H1 (cell line): ENCODE results near the gene ADGRB3. TPM values are rescaled to one million over a fixed set of nuclear protein-coding genes. Genes with fewer than 3 reads are reported as not detected.

Experiments used
- CTCF ChIA-PET: fragments of 300-600 bp; sonication (Branson Sonifier 250); formaldehyde crosslinking; loops from one replicate; lab custom pipeline; 2021; ENCODE audit not compliant: partially characterized antibody; lab: Charles Lee
- POLR2A ChIA-PET: fragments of 300-600 bp; sonication (Branson Sonifier 250); formaldehyde crosslinking; loops from one replicate; lab custom pipeline; 2021; ENCODE audit warnings: inconsistent platforms; ENCODE audit not compliant: partially characterized antibody; lab: Charles Lee
- DNase-seq, 2 experiments: peaks; one replicate each; pipeline versions ENCODE4 v3.0.0 to v3.0.0-alpha.2; 2010 to 2022; ENCODE audit warnings: low spot score in 2 of 2, low read depth in 1 of 2, mixed read lengths in 1 of 2
- FAIRE-seq: peaks from 2 replicates; lab custom pipeline; 2011; peaks lifted over from hg19 to GRCh38; lab: Jason Lieb, UNC
- H2AFZ ChIP-seq: 2 replicates; pipeline ENCODE4 v1.8.1; 2012; ENCODE audit warnings: low read length, inconsistent platforms
- H2AK5ac ChIP-seq: 2 replicates; pipeline ENCODE4 v1.6.1; 2013; ENCODE audit warnings: low read depth, low read length
- H2BK120ac ChIP-seq: replicated peaks from 2 replicates; pipeline ENCODE3; 2013; ENCODE audit warnings: low read depth, low read length, inconsistent platforms
- H2BK12ac ChIP-seq: 2 replicates; pipeline ENCODE4 v1.6.1; 2013; ENCODE audit warnings: low read depth, low read length
- H2BK15ac ChIP-seq: 2 replicates; pipeline ENCODE4 v1.6.1; 2013; ENCODE audit warnings: low read length
- H2BK20ac ChIP-seq: 2 replicates; pipeline ENCODE4 v1.6.1; 2013; ENCODE audit warnings: low read length
- H2BK5ac ChIP-seq: 2 replicates; pipeline ENCODE4 v1.6.1; 2013; ENCODE audit warnings: low read depth, low read length
- H3K14ac ChIP-seq: 2 replicates; pipeline ENCODE4 v1.6.1; 2013; ENCODE audit warnings: inconsistent platforms; ENCODE audit not compliant: insufficient read length
- H3K18ac ChIP-seq: 2 replicates; pipeline ENCODE4 v1.6.1; 2013; ENCODE audit warnings: low read length; ENCODE audit errors: extremely low read depth
- H3K23ac ChIP-seq: 2 replicates; pipeline ENCODE4 v1.6.1; 2013; ENCODE audit warnings: inconsistent platforms; ENCODE audit not compliant: insufficient read length
- H3K23me2 ChIP-seq: 2 replicates; pipeline ENCODE4 v1.6.1; 2013; ENCODE audit warnings: low read depth, low read length
- H3K27ac ChIP-seq: 2 replicates; pipeline ENCODE4 v1.6.1; 2011; ENCODE audit warnings: low read depth, low read length, inconsistent platforms
- H3K27me3 ChIP-seq, 4 experiments: replicated peaks in 1 of 4; 1 replicate in 1 of 4; 2 replicates in 3 of 4; pipeline versions ENCODE4 v1.6.1 to v1.8.1; 2011 to 2013; ENCODE audit warnings: low read length in 3 of 4, mild to moderate bottlenecking in 3 of 4, inconsistent platforms in 2 of 4, mixed read lengths in 2 of 4, moderate library complexity in 1 of 4; ENCODE audit not compliant: control insufficient read depth in 3 of 4, insufficient read depth in 3 of 4; ENCODE audit errors: extremely low read depth in 1 of 4
- H3K36me3 ChIP-seq, 4 experiments: 2 replicates each; pipeline versions ENCODE4 v1.6.1 to v1.8.1; 2011 to 2013; ENCODE audit warnings: mild to moderate bottlenecking in 4 of 4, low read length in 3 of 4, moderate library complexity in 2 of 4, control low read depth in 1 of 4, inconsistent platforms in 1 of 4; ENCODE audit not compliant: insufficient read depth in 4 of 4, control insufficient read depth in 2 of 4
- H3K4ac ChIP-seq: replicated peaks from 2 replicates; pipeline ENCODE3; 2013; ENCODE audit warnings: low read length, low read depth, mixed read lengths, inconsistent platforms; ENCODE audit not compliant: insufficient read length
- H3K4me1 ChIP-seq, 4 experiments: replicated peaks in 1 of 4; 1 replicate in 1 of 4; 2 replicates in 3 of 4; pipeline versions ENCODE4 v1.6.1 to v1.8.1; 2011 to 2013; ENCODE audit warnings: low read length in 3 of 4, inconsistent platforms in 2 of 4, mixed read lengths in 1 of 4; ENCODE audit not compliant: insufficient read depth in 4 of 4, control insufficient read depth in 3 of 4
- H3K4me2 ChIP-seq, 2 experiments: 2 replicates each; pipeline versions ENCODE4 v1.6.1 to v1.8.1; 2011 to 2013; ENCODE audit warnings: low read depth in 2 of 2, low read length in 2 of 2, control low read depth in 1 of 2, inconsistent platforms in 1 of 2, mild to moderate bottlenecking in 1 of 2; ENCODE audit not compliant: insufficient read depth in 1 of 2
- H3K4me3 ChIP-seq, 4 experiments: fragments of 200-600, 300-600 bp in 1 of 4; sonication (generic), shearing (Covaris generic), sonication (Bioruptor Twin) in 1 of 4; 2 replicates each; pipeline versions ENCODE4 v1.5.1 to v1.8.1; 2011 to 2016; ENCODE audit warnings: low read length in 4 of 4, low read depth in 3 of 4, control low read depth in 2 of 4, inconsistent platforms in 2 of 4, mild to moderate bottlenecking in 2 of 4, mixed read lengths in 1 of 4, moderate library complexity in 1 of 4; ENCODE audit not compliant: insufficient read depth in 2 of 4; ENCODE audit errors: extremely low read depth in 1 of 4
- H3K56ac ChIP-seq: replicated peaks from 2 replicates; pipeline ENCODE3; 2013; ENCODE audit warnings: low read depth, mild to moderate bottlenecking, mixed read lengths, low read length, inconsistent platforms; ENCODE audit not compliant: insufficient read length
- H3K79me1 ChIP-seq: 2 replicates; pipeline ENCODE4 v1.6.1; 2013; ENCODE audit warnings: low read depth, low read length, control low read depth
- H3K79me2 ChIP-seq, 2 experiments: 2 replicates each; pipeline versions ENCODE4 v1.6.1 to v1.8.1; 2012 to 2013; ENCODE audit warnings: low read length in 2 of 2, mild to moderate bottlenecking in 2 of 2, inconsistent platforms in 1 of 2; ENCODE audit not compliant: insufficient read depth in 2 of 2, control insufficient read depth in 1 of 2
- H3K9ac ChIP-seq, 4 experiments: replicated peaks in 1 of 4; 1 replicate in 1 of 4; 2 replicates in 3 of 4; pipeline versions ENCODE4 v1.6.1 to v1.8.1; 2011 to 2013; ENCODE audit warnings: low read depth in 3 of 4, low read length in 3 of 4, control low read depth in 2 of 4, mild to moderate bottlenecking in 2 of 4, moderate library complexity in 2 of 4, inconsistent platforms in 1 of 4; ENCODE audit errors: extremely low read depth in 1 of 4
- H3K9me3 ChIP-seq, 2 experiments: 2 replicates each; pipeline versions ENCODE4 v1.6.1 to v1.8.1; 2012 to 2013; ENCODE audit warnings: mild to moderate bottlenecking in 2 of 2, moderate library complexity in 2 of 2, control low read depth in 1 of 2, inconsistent platforms in 1 of 2, low read depth in 1 of 2, low read length in 1 of 2, mixed read lengths in 1 of 2; ENCODE audit not compliant: insufficient read depth in 2 of 2
- H4K20me1 ChIP-seq, 2 experiments: replicated peaks in 1 of 2; 2 replicates each; pipeline versions ENCODE3 to v1.8.1; 2011 to 2013; ENCODE audit warnings: inconsistent platforms in 2 of 2, low read length in 2 of 2, mild to moderate bottlenecking in 1 of 2; ENCODE audit not compliant: insufficient read depth in 2 of 2, control insufficient read depth in 1 of 2
- H4K5ac ChIP-seq: 2 replicates; pipeline ENCODE4 v1.6.1; 2013; ENCODE audit warnings: low read length, low read depth, mixed read lengths, inconsistent platforms; ENCODE audit not compliant: insufficient read length
- H4K8ac ChIP-seq: 2 replicates; pipeline ENCODE4 v1.8.0; 2013; ENCODE audit warnings: mild to moderate bottlenecking, moderate library complexity, low read length, inconsistent platforms; ENCODE audit not compliant: insufficient read depth; ENCODE audit errors: extremely low read depth
- H4K91ac ChIP-seq: replicated peaks from 2 replicates; pipeline ENCODE3; 2013; ENCODE audit warnings: low read length, mixed read lengths, inconsistent platforms; ENCODE audit not compliant: insufficient read length
- ATF2 ChIP-seq: IDR thresholded peaks from 2 replicates; pipeline ENCODE4 v1.6.1; 2012; ENCODE audit warnings: low read length, inconsistent platforms
- BRCA1 ChIP-seq: IDR thresholded peaks from 2 replicates; pipeline ENCODE4 v1.6.1; 2012; ENCODE audit warnings: low read depth, low read length, improper control_type of control experiment
- CHD1 ChIP-seq: IDR thresholded peaks from 2 replicates; pipeline ENCODE4 v1.6.1; 2012; ENCODE audit warnings: low read depth, low read length, improper control_type of control experiment
- FOSL1 ChIP-seq: IDR thresholded peaks from 2 replicates; pipeline ENCODE4 v1.6.1; 2011; ENCODE audit warnings: mild to moderate bottlenecking, low read depth, low read length, moderate library complexity; ENCODE audit not compliant: insufficient read depth
- HDAC6 ChIP-seq: IDR thresholded peaks from one replicate; pipeline ENCODE4 v1.7.1; 2012; ENCODE audit warnings: low read depth, mild to moderate bottlenecking, inconsistent platforms, low read length, moderate library complexity
- JUND ChIP-seq: IDR thresholded peaks from 2 replicates; pipeline ENCODE4 v1.6.1; 2011; ENCODE audit warnings: mild to moderate bottlenecking, improper control_type of control experiment, low read length
- MAX ChIP-seq: IDR thresholded peaks from 2 replicates; pipeline ENCODE4 v1.6.1; 2012; ENCODE audit warnings: inconsistent platforms
- POU5F1 ChIP-seq: IDR thresholded peaks from 2 replicates; pipeline ENCODE4 v1.6.1; 2011; ENCODE audit warnings: low read depth, mild to moderate bottlenecking, low read length, moderate library complexity
- RFX5 ChIP-seq: IDR thresholded peaks from 2 replicates; pipeline ENCODE4 v1.6.1; 2011; ENCODE audit warnings: low read depth, low read length, improper control_type of control experiment, borderline replicate concordance
- SP1 ChIP-seq: IDR thresholded peaks from 2 replicates; pipeline ENCODE4 v1.6.1; 2011; ENCODE audit warnings: low read depth, low read length
- SP4 ChIP-seq: IDR thresholded peaks from 2 replicates; pipeline ENCODE4 v1.6.1; 2012; ENCODE audit warnings: low read length, inconsistent platforms
- TBP ChIP-seq: IDR thresholded peaks from 2 replicates; pipeline ENCODE4 v1.6.1; 2011; ENCODE audit warnings: low read depth, low read length, improper control_type of control experiment
- WGBS, 2 experiments: shearing (Covaris generic) in 1 of 2; methylation state at CpG; one replicate each; pipeline versions ENCODE4 v1.1.6 to v1.1.7; 2013 to 2015; ENCODE audit warnings: low lambda C conversion rate in 2 of 2, mixed read lengths in 2 of 2, inconsistent platforms in 1 of 2, low coverage in 1 of 2, missing lambda C conversion rate in 1 of 2; ENCODE audit not compliant: insufficient replicate concordance in 2 of 2, insufficient coverage in 1 of 2, insufficient read length in 1 of 2; ENCODE audit errors: extremely low coverage in 1 of 2, missing lambda C conversion rate in 1 of 2; 5-methylcytosine and 5-hydroxymethylcytosine counted together
- polyA plus RNA-seq, 7 experiments: library from polyadenylated mRNA; depleted of rRNA in 3 of 7; stranded (reverse) in 5 of 7; unstranded in 2 of 7; fragments of >200 nt in 5 of 7; fragments of 200-250 nt in 2 of 7; gene quantifications; 1 replicate in 5 of 7; 2 replicates in 1 of 7; 4 replicates in 1 of 7; pipeline versions ENCODE4 v1.2.1 to v1.2.3, GENCODE V29; 2011 to 2013; ENCODE audit warnings: missing spikeins in 2 of 7, mixed read lengths in 2 of 7
- total RNA-seq: library from RNA; stranded (reverse); fragmentation: NEBNext Ultra II Directional; extraction: Animal tissue kit (Norgen Biotek cat#: 25700); gene quantifications from 2 replicates; pipeline ENCODE4 v1.2.1, GENCODE V29; 2021

ADGRB3 gene
- total and polyA plus RNA-seq, 2 of the 8 experiments (the other 6 are each of a cell fraction or from before 2014, with no cell fraction given) = 0.35 to 1.2 TPM

GRCh38 chr6:68633281-68633971, 1.7 kb upstream of the ADGRB3 start:
- DNase-seq = no peak
- H3K4me2 ChIP-seq = peak overlapping the region; percentile 84 to 95
- H2BK20ac ChIP-seq = no peak overlapping the region
- H3K56ac ChIP-seq = no peak overlapping the region
- H2BK120ac ChIP-seq = no peak overlapping the region
- H3K18ac ChIP-seq = no peak overlapping the region
- no peak overlapping the region for H4K8ac ChIP-seq
- H4K91ac ChIP-seq = no peak overlapping the region
- no peak overlapping the region for H2BK15ac ChIP-seq
- no peak overlapping the region for H3K9ac ChIP-seq
- peak overlapping the region in 3 of 4 experiments; percentile 80 to 97 (median 86); a peak in 4 of 8 replicates for H3K4me3 ChIP-seq
- H3K27ac ChIP-seq = no peak overlapping the region
- no peak for FAIRE-seq
- H4K20me1 ChIP-seq = no peaks in the 10 kb centered on the region
- CTCF ChIA-PET = interaction anchor here (2.0 kb wide), 1 partner anchor 8 kb away, joined by 6 read pairs; no protein-coding TSS in a partner anchor
- no peak overlapping the region for H3K4ac ChIP-seq
- no peak overlapping the region for H3K14ac ChIP-seq
- POLR2A ChIA-PET = no interaction called here
- peaks cover 6% of the 10 kb centered on the region for H3K23me2 ChIP-seq
- H3K9me3 ChIP-seq = no peaks in the 10 kb centered on the region
- no peak overlapping the region for H2AFZ ChIP-seq
- no peak overlapping the region for H2AK5ac ChIP-seq
- no peaks in the 10 kb centered on the region for H3K36me3 ChIP-seq
- no peak overlapping the region for H2BK5ac ChIP-seq
- H4K5ac ChIP-seq = no peak overlapping the region
- no peaks in the 10 kb centered on the region for H3K79me2 ChIP-seq
- H3K4me1 ChIP-seq = peaks cover 0 to 3% (median under 1%) of the 10 kb centered on the region in 4 experiments; a peak in 4 of 7 replicates
- H3K23ac ChIP-seq = no peak overlapping the region
- H3K27me3 ChIP-seq = peaks cover 0 to 15% (median 6%) of the 10 kb centered on the region in 4 experiments; a peak in 5 of 7 replicates
- WGBS, 2 experiments = 39% methylated on average over 9 of the region's 9 CpGs; no CpG with 5 or more reads in 1 of the 2 experiments
- no peak overlapping the region for H2BK12ac ChIP-seq
- H3K79me1 ChIP-seq = no peaks in the 10 kb centered on the region
- TF ChIP-seq SP4 = no peak
- TF ChIP-seq HDAC6 = no peak
- TF ChIP-seq SP1 = no peak
- TF ChIP-seq JUND = no peak
- TF ChIP-seq POU5F1 = no peak
- TF ChIP-seq RFX5 = no peak
- TF ChIP-seq ATF2 = no peak
- no peak for TF ChIP-seq BRCA1
- no peak for TF ChIP-seq CHD1
- no peak for TF ChIP-seq FOSL1
- no peak for TF ChIP-seq MAX
- no peak for TF ChIP-seq TBP
